ENCODE data around the gene SAG. TPM values are rescaled to one million over a fixed set of nuclear protein-coding genes. Genes with fewer than 3 reads are reported as not detected.

SAG gene
- total RNA-seq, 3 donors from 2014 or later: 0.63 TPM; not detected in 2

DNA sequence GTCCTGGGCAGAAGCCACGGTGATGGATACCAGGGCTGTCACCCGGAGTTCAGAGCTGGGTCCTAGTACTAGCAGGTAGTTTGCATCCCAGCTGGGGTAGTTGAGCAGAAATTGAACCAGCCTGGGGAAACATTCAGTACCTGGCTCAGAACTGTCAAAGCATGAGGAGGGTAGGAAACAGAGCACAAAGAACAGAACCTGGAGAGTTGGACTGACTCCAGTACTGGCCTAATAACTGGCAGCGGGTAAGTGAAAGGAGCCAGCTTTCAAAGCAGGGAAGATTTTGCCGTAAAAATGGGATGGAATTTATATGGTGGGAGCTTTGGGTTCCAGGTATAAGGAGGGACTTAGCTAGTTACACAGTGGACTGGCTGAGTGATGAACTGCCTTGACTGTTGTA lies 32.4 kb upstream of the SAG start:
- no peaks in the 10 kb centered on the region for H3K9me3 ChIP-seq
- no peak overlapping the region for H3K4me3 ChIP-seq
- peaks cover 5% of the 10 kb centered on the region for H3K4me1 ChIP-seq (ENCODE audit: low read depth)
- intact Hi-C loops (cut with DNase I, micrococcal nuclease): no loop called here
- DNase-seq (no peak), ATAC-seq (no peak)
- TF ChIP-seq, protein P1, sequence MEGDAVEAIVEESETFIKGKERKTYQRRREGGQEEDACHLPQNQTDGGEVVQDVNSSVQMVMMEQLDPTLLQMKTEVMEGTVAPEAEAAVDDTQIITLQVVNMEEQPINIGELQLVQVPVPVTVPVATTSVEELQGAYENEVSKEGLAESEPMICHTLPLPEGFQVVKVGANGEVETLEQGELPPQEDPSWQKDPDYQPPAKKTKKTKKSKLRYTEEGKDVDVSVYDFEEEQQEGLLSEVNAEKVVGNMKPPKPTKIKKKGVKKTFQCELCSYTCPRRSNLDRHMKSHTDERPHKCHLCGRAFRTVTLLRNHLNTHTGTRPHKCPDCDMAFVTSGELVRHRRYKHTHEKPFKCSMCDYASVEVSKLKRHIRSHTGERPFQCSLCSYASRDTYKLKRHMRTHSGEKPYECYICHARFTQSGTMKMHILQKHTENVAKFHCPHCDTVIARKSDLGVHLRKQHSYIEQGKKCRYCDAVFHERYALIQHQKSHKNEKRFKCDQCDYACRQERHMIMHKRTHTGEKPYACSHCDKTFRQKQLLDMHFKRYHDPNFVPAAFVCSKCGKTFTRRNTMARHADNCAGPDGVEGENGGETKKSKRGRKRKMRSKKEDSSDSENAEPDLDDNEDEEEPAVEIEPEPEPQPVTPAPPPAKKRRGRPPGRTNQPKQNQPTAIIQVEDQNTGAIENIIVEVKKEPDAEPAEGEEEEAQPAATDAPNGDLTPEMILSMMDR (IDR thresholded peaks at IDR 0.05): no peak
- H3K36me3 ChIP-seq (ENCODE audit: low read depth): peaks cover 17% of the 10 kb centered on the region

DNA sequence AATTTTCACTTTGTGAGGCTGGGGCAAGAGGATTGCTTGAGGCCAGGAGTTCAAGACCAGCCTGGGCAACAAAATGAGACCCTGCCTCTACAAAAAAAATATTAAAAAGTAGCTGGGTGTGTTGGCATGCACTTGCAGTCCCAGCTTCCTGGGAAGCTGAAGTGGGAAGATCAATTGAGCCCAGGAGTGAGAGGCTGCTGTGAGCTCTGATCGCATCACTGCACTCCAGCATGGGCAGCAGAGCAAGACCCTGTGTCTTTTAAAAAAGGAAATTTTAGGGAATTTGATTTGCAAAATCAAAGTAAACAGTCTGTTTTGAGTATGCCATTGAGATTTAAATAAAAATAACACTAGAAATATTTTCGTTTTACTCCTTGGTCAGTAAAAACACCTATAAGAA lies 28.7 kb upstream of the SAG start:
- no peaks in the 10 kb centered on the region for H3K9me3 ChIP-seq
- TF ChIP-seq, protein P1 (IDR thresholded peaks at IDR 0.05): no peak
- no peak for ATAC-seq
- H3K4me1 ChIP-seq (ENCODE audit: low read depth): peaks cover 5% of the 10 kb centered on the region
- peaks cover 17% of the 10 kb centered on the region for H3K36me3 ChIP-seq (ENCODE audit: low read depth)
- DNase-seq: no peak
- intact Hi-C loops (cut with DNase I, micrococcal nuclease): no loop called here
- H3K4me3 ChIP-seq: no peak overlapping the region

DNA sequence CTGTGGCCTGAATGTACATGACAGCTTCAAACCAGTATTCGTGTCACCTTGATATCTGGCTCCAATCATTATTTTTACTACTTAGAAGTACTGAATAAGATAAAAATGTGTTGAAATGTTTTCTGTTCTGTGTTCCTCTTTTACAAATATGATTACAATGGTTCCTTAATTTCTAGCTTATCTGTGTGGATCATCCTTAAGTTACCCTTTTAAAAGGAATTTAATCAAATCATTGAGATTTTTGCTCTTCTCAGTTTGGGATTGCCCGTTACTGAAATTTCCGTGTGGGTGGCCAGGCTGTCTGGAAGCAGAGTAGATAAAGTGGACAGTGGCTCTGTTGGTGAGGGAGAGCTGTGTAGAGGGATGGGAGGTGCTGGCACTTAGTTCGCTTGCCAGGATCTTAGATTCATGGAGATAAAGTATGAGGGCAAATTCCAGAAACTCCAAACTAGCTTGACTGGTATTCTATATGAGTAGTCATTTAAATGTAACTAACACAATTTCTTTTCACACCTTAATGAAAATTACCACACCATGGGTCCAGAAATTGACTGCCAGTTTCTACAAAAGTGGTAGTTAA lies 27.4 kb upstream of the SAG start:
- H3K9me3 ChIP-seq: no peaks in the 10 kb centered on the region
- no peak for DNase-seq
- peaks cover 11% of the 10 kb centered on the region for H3K36me3 ChIP-seq (ENCODE audit: low read depth)
- intact Hi-C loops (cut with DNase I, micrococcal nuclease): no loop called here
- no peak for ATAC-seq
- no peak overlapping the region for H3K4me3 ChIP-seq
- TF ChIP-seq, protein P1 (IDR thresholded peaks at IDR 0.05): no peak
- H3K4me1 ChIP-seq (ENCODE audit: low read depth): peaks cover 5% of the 10 kb centered on the region

DNA sequence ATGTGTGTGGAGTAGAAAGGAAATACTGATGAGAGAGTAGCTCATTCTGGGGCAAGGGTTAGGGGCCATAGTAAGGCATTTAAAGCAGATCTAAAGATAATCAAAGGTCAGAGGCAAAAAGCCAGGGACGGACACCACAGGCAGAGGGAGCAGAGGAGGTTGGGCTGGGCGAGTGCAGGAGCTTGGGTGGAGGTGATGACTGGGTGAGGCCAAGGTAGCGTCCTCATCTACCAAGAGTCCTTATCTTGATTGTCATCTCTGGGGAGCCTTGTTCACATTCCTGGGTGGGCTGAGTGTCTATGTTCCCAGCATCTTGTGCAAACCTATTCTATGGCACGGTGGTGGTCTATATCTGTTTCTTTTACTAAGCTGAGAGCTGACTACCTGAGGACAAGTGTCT lies 26.1 kb upstream of the SAG start:
- intact Hi-C loops (cut with DNase I, micrococcal nuclease): no loop called here
- ATAC-seq: peak; percentile 34

DNA sequence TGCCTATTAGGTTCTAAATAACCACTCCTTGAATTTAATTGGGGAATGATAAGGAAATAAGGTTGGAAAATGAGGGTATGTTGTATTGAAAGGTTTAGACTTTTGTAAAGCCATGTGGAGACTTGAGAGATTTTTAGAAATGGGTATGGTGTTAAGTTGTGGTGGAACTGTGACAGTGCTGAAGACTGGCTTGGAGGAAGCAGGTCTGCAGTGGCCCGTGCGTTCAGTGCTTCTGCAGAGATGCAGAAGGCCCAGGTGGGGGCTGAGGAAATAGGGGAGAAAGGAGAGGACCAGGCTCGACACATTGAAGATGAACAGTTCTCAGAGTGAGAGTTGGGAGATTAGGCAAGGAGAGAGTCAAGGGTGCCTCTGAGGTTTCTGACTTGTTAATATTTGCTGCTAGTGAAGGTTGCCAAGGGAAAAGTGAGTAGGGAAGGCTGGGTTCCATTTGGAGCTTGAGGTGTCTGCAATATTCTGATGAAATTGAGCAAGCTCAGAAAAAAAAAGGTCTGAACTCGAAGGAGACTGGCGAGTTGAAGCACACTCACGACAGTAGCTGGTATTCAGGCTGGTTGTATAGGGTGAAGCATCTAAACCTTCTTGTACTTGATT lies 25.5 kb upstream of the SAG start:
- intact Hi-C loops (cut with DNase I, micrococcal nuclease): no loop called here
- TF ChIP-seq, protein P1 (IDR thresholded peaks at IDR 0.05): no peak
- Histone ChIP-seq H3K9me3 (no peaks in the 10 kb centered on the region), H3K36me3 (ENCODE audit: low read depth) (peaks cover 19% of the 10 kb centered on the region), H3K4me1 (ENCODE audit: low read depth) (peaks cover 5% of the 10 kb centered on the region), H3K4me3 (no peak overlapping the region)
- ATAC-seq (no peak), DNase-seq (no peak)

More for the DNA sequence above, 26.1 kb upstream of the SAG start:
- TF ChIP-seq, protein P1 (IDR thresholded peaks at IDR 0.05): no peak
- DNase-seq: no peak
- H3K36me3 ChIP-seq (ENCODE audit: low read depth): peaks cover 15% of the 10 kb centered on the region
- H3K4me1 ChIP-seq (ENCODE audit: low read depth): peaks cover 5% of the 10 kb centered on the region
- H3K4me3 ChIP-seq: no peak overlapping the region
- H3K9me3 ChIP-seq: no peaks in the 10 kb centered on the region

Data from mucosa of descending colon (tissue), 3 donors.